Activated naive CD8-positive, alpha-beta T cell treated with anti-CD3 and anti-CD28 coated beads, Interleukin-2, amount 10 ng/mL, durations not matched to agents 7 days and 5 days (primary cell): ENCODE measurements around the gene BMERB1. TPM values are rescaled to one million over a fixed set of nuclear protein-coding genes. Genes with fewer than 3 reads are reported as not detected.
"Not testable (repeated sequence)": the region's sequence is repeated elsewhere in the genome, so short reads cannot be mapped to it uniquely, and the experiment has no call there.

ENCODE experiments used
- ATAC-seq: fragments of 150-1000 bp; cut with Tn5 transposase; one replicate; pipeline ENCODE4 v1.10.0; 2021; ENCODE audit warnings: low read depth, moderate library complexity
- POLR2A ChIA-PET: fragments of 350-600 bp; sonication (Branson Sonifier 250); formaldehyde crosslinking; loops from one replicate; lab custom pipeline; 2021; ENCODE audit warnings: antibody characterized with exemption; lab: Charles Lee
- DNase-seq: peaks from one replicate; pipeline ENCODE4 v3.0.0; 2021
- H3K27ac Mint-ChIP-seq: one replicate; pipeline ENCODE4 v1.8.0; 2022; ENCODE audit warnings: mild to moderate bottlenecking, mixed read lengths
- H3K27me3 Mint-ChIP-seq: one replicate; pipeline ENCODE4 v1.8.0; 2022; ENCODE audit warnings: mild to moderate bottlenecking, moderate library complexity, mixed read lengths
- H3K36me3 Mint-ChIP-seq: one replicate; pipeline ENCODE4 v1.8.0; 2021; ENCODE audit warnings: mild to moderate bottlenecking, mixed read lengths
- H3K4me1 Mint-ChIP-seq: one replicate; pipeline ENCODE4 v1.8.0; 2021; ENCODE audit warnings: mixed read lengths
- H3K4me3 Mint-ChIP-seq: one replicate; pipeline ENCODE4 v1.8.0; 2022; ENCODE audit warnings: mild to moderate bottlenecking, moderate library complexity, mixed read lengths
- H3K9me3 Mint-ChIP-seq: one replicate; pipeline ENCODE4 v1.8.0; 2021; ENCODE audit warnings: mixed read lengths
- total RNA-seq, 2 experiments: library from RNA; stranded (reverse); gene quantifications; one replicate each; pipeline ENCODE4 v1.2.3, GENCODE V29; 2021

Gene BMERB1
- total RNA-seq, 2 experiments from 2014 or later, result 3.7 to 4.1 TPM

DNA sequence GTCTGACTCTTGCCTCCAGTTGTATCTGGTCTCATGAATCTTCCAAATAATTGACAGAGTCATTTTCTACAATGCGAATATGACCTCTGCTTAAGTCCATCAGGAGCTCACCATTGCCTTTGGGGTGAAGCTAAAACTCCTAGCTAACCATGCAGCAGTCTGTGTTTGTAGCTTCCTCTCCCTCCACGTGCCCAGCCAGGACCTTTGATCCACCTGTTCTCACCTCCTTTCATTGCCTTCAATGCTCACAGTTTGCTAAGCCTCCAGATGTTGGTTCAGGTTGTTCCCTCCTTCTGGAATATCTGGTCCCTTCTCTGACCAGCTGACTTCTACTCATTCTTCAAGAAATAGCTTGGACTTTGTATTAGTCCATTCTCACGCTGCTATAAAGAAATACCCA is 23.0 kb downstream of the BMERB1 start:
- no peaks in the 10 kb centered on the region for H3K4me1 Mint-ChIP-seq
- peaks cover 6% of the 10 kb centered on the region for H3K27me3 Mint-ChIP-seq
- ATAC-seq, result no peak
- DNase-seq, result no peak
- H3K4me3 Mint-ChIP-seq, result no peak overlapping the region
- no peak overlapping the region for H3K27ac Mint-ChIP-seq
- no peaks in the 10 kb centered on the region for H3K9me3 Mint-ChIP-seq
- no peaks in the 10 kb centered on the region for H3K36me3 Mint-ChIP-seq
- POLR2A ChIA-PET, result no interaction called here

- no peak overlapping the region for H3K27ac Mint-ChIP-seq
- H3K4me1 Mint-ChIP-seq, result no peaks in the 10 kb centered on the region
- H3K4me3 Mint-ChIP-seq, result no peak overlapping the region
- POLR2A ChIA-PET, result interaction anchor here (0.7 kb wide), 1 partner anchor 200 kb away, joined by 3 read pairs; no protein-coding TSS in a partner anchor
- peaks cover 3% of the 10 kb centered on the region for H3K27me3 Mint-ChIP-seq
- H3K9me3 Mint-ChIP-seq, result no peaks in the 10 kb centered on the region
- ATAC-seq (no peak), DNase-seq (no peak)
- no peaks in the 10 kb centered on the region for H3K36me3 Mint-ChIP-seq
These were observed 23.6 kb downstream of the BMERB1 start for GRCh38 chr16:15457958-15458357.

- ATAC-seq (no peak), DNase-seq (no peak)
- H3K27me3 Mint-ChIP-seq, result peaks cover 2% of the 10 kb centered on the region
- POLR2A ChIA-PET, result no interaction called here
- no peak overlapping the region for H3K4me3 Mint-ChIP-seq
- H3K4me1 Mint-ChIP-seq, result no peaks in the 10 kb centered on the region
- H3K9me3 Mint-ChIP-seq, result no peaks in the 10 kb centered on the region
- no peaks in the 10 kb centered on the region for H3K36me3 Mint-ChIP-seq
- no peak overlapping the region for H3K27ac Mint-ChIP-seq
These were observed 25.4 kb downstream of the BMERB1 start for GRCh38 chr16:15459791-15460190.

DNA sequence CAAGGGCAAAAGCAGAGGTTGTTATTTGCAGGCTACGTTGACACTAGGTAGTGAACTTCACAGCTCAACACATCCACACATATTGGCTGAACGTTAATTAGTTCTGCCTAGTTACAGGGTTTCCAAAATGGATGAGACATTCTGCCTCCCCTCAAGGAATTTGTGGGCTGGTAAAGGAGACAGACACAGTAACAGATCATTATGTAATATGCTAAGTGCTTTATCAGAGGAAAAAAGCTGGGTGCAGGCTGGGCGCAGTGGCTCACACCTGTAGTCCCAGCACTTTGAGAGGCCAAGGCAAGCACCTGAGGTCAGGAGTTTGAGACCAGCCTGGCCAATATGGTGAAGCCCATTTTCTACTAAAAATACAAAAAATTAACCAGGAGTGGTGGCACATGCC is 26.2 kb downstream of the BMERB1 start:
- Mint-ChIP-seq H3K4me1 (no peaks in the 10 kb centered on the region), H3K27me3 (peaks cover 6% of the 10 kb centered on the region), H3K36me3 (no peaks in the 10 kb centered on the region), H3K4me3 (no peak overlapping the region), H3K27ac (no peak overlapping the region), H3K9me3 (no peaks in the 10 kb centered on the region)
- DNase-seq (no peak), ATAC-seq (no peak)
- POLR2A ChIA-PET, result interaction anchor here (0.7 kb wide), 1 partner anchor 62 kb away, joined by 4 read pairs; no protein-coding TSS in a partner anchor

DNA sequence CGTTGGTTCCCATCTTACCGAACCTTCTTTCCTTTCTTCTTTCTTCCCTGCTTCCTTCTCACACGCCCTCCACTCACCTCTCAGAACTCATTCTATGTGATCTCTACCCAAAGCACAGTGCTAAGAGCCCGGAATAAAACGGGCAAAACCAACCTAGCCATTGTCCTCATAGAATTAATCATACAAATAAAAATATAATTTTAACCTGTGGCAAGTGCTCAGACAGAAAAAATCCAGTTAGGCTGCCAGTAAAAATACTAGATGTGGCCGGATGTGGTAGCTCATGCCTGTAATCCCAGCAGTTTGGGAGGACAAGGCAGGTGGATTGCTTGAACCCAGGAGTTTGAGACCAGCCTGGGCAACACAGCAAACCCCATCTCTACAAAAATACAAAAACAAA is 27.0 kb downstream of the BMERB1 start:
- Mint-ChIP-seq H3K9me3 (no peaks in the 10 kb centered on the region), H3K4me3 (no peak overlapping the region), H3K36me3 (no peaks in the 10 kb centered on the region), H3K27ac (no peak overlapping the region), H3K4me1 (no peaks in the 10 kb centered on the region), H3K27me3 (peaks cover 6% of the 10 kb centered on the region)
- DNase-seq (no peak), ATAC-seq (no peak)
- POLR2A ChIA-PET, result no interaction called here

DNA sequence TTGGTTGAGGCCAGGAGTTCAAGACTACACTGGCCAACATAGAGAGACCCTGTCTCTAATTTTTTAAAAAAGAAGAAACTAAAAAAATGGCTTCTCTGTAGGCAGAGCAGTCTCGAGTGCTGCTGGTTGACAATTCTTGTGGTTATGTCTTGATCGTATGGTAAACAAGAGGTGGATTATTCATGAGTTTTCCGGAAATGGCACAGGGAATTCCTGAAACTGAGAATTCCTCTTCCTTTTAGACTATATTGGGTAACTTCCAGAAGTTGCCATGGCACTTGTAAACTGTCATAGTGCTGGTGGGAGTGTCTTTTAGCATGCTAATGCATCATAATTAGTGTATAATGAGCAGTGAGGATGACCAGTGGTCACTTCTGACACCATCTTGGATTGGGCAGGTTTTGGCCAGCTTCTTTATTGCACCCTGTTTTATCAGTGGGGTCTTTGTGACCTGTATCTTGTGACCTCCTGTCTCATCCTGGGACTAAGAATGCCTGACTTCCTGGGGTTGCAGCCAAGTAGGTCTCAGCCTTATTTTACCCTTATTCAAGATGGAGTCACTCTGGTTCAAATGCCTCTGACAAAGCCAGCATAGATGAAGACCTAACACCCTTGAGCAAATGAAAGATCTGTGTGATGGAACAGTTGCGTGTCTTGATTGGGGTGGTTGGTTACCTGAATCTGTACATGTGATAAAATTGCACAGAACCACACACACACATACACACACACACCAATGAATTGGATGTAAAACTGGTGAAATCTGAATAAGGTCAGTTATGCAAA is 30.2 kb downstream of the BMERB1 start:
- Mint-ChIP-seq H3K36me3 (no peaks in the 10 kb centered on the region), H3K4me1 (no peaks in the 10 kb centered on the region), H3K9me3 (peaks cover 4% of the 10 kb centered on the region), H3K27ac (no peak overlapping the region), H3K27me3 (peaks cover 4% of the 10 kb centered on the region), H3K4me3 (no peak overlapping the region)
- POLR2A ChIA-PET, result no interaction called here
- no peak for ATAC-seq
- no peak for DNase-seq

- Mint-ChIP-seq H3K27ac (no peak overlapping the region), H3K4me1 (no peaks in the 10 kb centered on the region), H3K9me3 (peaks cover 6% of the 10 kb centered on the region), H3K36me3 (no peaks in the 10 kb centered on the region), H3K4me3 (no peak overlapping the region), H3K27me3 (peaks cover 9% of the 10 kb centered on the region)
- no peak for ATAC-seq
- POLR2A ChIA-PET, result no interaction called here
- DNase-seq, result no peak
These were observed 31.7 kb downstream of the BMERB1 start for GRCh38 chr16:15466131-15466530.

GRCh38 chr16:15466886-15467781 is 32.7 kb downstream of the BMERB1 start:
- DNase-seq, result no peak
- no peaks in the 10 kb centered on the region for H3K36me3 Mint-ChIP-seq
- H3K27ac Mint-ChIP-seq, result no peak overlapping the region
- no peak overlapping the region for H3K4me3 Mint-ChIP-seq
- peaks cover 6% of the 10 kb centered on the region for H3K9me3 Mint-ChIP-seq
- H3K4me1 Mint-ChIP-seq, result no peaks in the 10 kb centered on the region
- peaks cover 9% of the 10 kb centered on the region for H3K27me3 Mint-ChIP-seq
- POLR2A ChIA-PET, result no interaction called here
- ATAC-seq, result no peak

GRCh38 chr16:15476971-15477370 is 42.6 kb downstream of the BMERB1 start:
- POLR2A ChIA-PET, H3K27me3 Mint-ChIP-seq, H3K9me3 Mint-ChIP-seq, ATAC-seq, H3K36me3 Mint-ChIP-seq, H3K4me1 Mint-ChIP-seq, DNase-seq, H3K27ac Mint-ChIP-seq, H3K4me3 Mint-ChIP-seq: not testable (repeated sequence)

GRCh38 chr16:15477802-15478201 is 43.4 kb downstream of the BMERB1 start:
- H3K9me3 Mint-ChIP-seq, result peaks cover 2% of the 10 kb centered on the region
- ATAC-seq, result no peak
- H3K4me1 Mint-ChIP-seq, result peaks cover 10% of the 10 kb centered on the region
- no peak overlapping the region for H3K27ac Mint-ChIP-seq
- H3K27me3 Mint-ChIP-seq, result peaks cover under 1% of the 10 kb centered on the region
- POLR2A ChIA-PET, result no interaction called here
- peaks cover 2% of the 10 kb centered on the region for H3K36me3 Mint-ChIP-seq
- DNase-seq, result no peak
- H3K4me3 Mint-ChIP-seq, result no peak overlapping the region

DNA sequence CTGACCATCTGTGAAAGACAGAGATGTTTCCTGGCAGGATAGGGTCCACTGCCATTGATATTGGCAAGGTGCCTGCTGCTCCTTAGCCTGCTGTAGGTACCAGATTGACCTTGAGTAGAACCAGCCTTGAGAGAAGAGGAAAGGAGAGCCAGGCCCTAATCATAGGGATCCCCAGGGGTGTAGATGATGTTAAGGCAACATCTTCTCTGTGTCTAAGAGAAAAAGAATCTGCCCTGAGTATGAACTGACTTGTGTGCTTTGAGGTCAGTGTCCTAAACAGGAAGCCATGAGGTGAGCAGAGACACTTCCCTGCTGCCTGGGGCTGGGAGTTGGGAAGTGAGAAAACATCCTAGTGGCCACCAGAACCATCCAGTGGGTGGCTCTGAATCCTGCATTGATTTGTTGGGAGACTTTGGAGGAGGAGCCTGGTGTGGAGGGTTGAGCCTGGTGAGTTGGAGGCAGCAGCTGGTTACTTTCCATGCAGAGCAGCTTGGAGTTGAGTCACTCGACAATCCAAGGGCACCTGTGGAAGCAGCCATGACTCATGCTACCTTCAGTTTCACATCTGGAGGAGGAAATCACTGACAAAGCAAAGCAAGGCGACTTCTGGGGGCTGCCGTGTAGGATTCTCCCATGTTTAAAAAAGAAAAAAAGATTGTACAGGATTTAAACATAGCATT is 47.8 kb downstream of the BMERB1 start:
- H3K27ac Mint-ChIP-seq, result no peak overlapping the region
- no peaks in the 10 kb centered on the region for H3K36me3 Mint-ChIP-seq
- H3K9me3 Mint-ChIP-seq, result peaks cover 4% of the 10 kb centered on the region
- no peak for DNase-seq
- no peaks in the 10 kb centered on the region for H3K27me3 Mint-ChIP-seq
- POLR2A ChIA-PET, result no interaction called here
- peaks cover 12% of the 10 kb centered on the region for H3K4me1 Mint-ChIP-seq
- ATAC-seq, result no peak
- no peak overlapping the region for H3K4me3 Mint-ChIP-seq

- no peak for DNase-seq
- H3K27ac Mint-ChIP-seq, result no peak overlapping the region
- peaks cover 9% of the 10 kb centered on the region for H3K4me1 Mint-ChIP-seq
- no peaks in the 10 kb centered on the region for H3K27me3 Mint-ChIP-seq
- POLR2A ChIA-PET, result no interaction called here
- no peak for ATAC-seq
- H3K36me3 Mint-ChIP-seq, result no peaks in the 10 kb centered on the region
- no peak overlapping the region for H3K4me3 Mint-ChIP-seq
- peaks cover 4% of the 10 kb centered on the region for H3K9me3 Mint-ChIP-seq
These were observed 48.4 kb downstream of the BMERB1 start for GRCh38 chr16:15482748-15483298.

DNA sequence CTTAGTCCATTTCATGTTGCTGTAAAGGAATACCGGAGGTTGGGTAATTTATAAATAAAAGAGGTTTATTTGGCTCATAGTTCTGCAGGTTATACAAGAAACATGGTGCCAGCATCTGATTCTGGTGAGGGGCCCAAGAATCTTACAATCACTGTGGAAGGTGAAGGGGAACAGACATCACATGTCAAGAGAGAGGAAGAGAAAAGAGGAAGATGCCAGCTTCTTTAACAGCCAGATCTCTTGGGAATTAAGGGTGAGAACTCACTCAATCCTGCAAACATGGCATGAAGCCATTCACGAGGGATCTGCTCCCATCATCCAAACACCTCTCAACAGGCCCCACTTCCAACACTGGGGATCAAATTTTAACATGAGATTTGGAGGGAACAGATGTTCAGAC is 49.5 kb downstream of the BMERB1 start:
- Mint-ChIP-seq H3K4me1 (peaks cover 9% of the 10 kb centered on the region), H3K9me3 (peaks cover 4% of the 10 kb centered on the region), H3K4me3 (no peak overlapping the region), H3K27ac (no peak overlapping the region), H3K27me3 (no peaks in the 10 kb centered on the region), H3K36me3 (no peaks in the 10 kb centered on the region)
- no peak for ATAC-seq
- POLR2A ChIA-PET, result no interaction called here
- DNase-seq, result no peak
